PC-9 (cell line): Measurements from ENCODE around the gene RSAD1. TPM values are rescaled to one million over a fixed set of nuclear protein-coding genes. Genes with fewer than 3 reads are reported as not detected.

ENCODE experiments used
- BruUV-seq: library from RNA; stranded (reverse); fragments of 400-500 nt; replicated peaks from 2 replicates; lab custom pipeline; 2021; lab: Mats Ljungman, UMichigan
- CTCF ChIA-PET: fragments of 300-600 bp; sonication (Branson Sonifier 250); formaldehyde crosslinking; loops from one replicate; lab custom pipeline; 2022; ENCODE audit warnings: antibody characterized with exemption; lab: Charles Lee
- POLR2A ChIA-PET: fragments of 300-600 bp; sonication (Branson Sonifier 250); formaldehyde crosslinking; loops from one replicate; lab custom pipeline; 2022; ENCODE audit warnings: antibody characterized with exemption; ENCODE audit not compliant: unreplicated experiment; lab: Charles Lee
- DNase-seq, 2 experiments: peaks; one replicate each; pipeline versions ENCODE4 v3.0.0 to v3.0.0-alpha.2; 2015 to 2022; ENCODE audit warnings: mixed read lengths in 1 of 2
- H2AFZ ChIP-seq: fragments of 200-600 bp; sonication (generic); 2 replicates; pipeline ENCODE4 v1.8.1; 2017; ENCODE audit warnings: antibody characterized with exemption
- H3F3A ChIP-seq: fragments of 200-600 bp; sonication (generic); 2 replicates; pipeline ENCODE4 v1.8.1; 2017; ENCODE audit warnings: antibody characterized with exemption, mild to moderate bottlenecking, low read depth; ENCODE audit not compliant: insufficient read depth
- H3K27ac ChIP-seq: fragments of 200-600 bp; sonication (generic); 2 replicates; pipeline ENCODE4 v1.6.1; 2016; ENCODE audit warnings: mixed run types
- H3K27me3 ChIP-seq: fragments of 200-600 bp; sonication (generic); 2 replicates; pipeline ENCODE4 v1.6.1; 2016; ENCODE audit warnings: low read depth, mixed run types; ENCODE audit not compliant: insufficient read depth
- H3K36me3 ChIP-seq: fragments of 200-600 bp; sonication (generic); 2 replicates; pipeline ENCODE4 v1.6.1; 2016; ENCODE audit warnings: low read depth, mixed run types
- H3K4me1 ChIP-seq: fragments of 200-600 bp; sonication (generic); replicated peaks from 2 replicates; pipeline ENCODE4 v1.6.1; 2016; ENCODE audit warnings: mixed run types; ENCODE audit not compliant: insufficient read depth
- H3K4me2 ChIP-seq: fragments of 200-600 bp; sonication (generic); 2 replicates; pipeline ENCODE4 v1.6.1; 2017; ENCODE audit warnings: mixed run types
- H3K4me3 ChIP-seq: fragments of 200-600 bp; sonication (generic); 2 replicates; pipeline ENCODE4 v1.6.1; 2016; ENCODE audit warnings: mixed run types
- H3K79me2 ChIP-seq: fragments of 200-600 bp; sonication (generic); 2 replicates; pipeline ENCODE4 v1.6.1; 2017; ENCODE audit warnings: low read depth, mixed run types
- H3K9me2 ChIP-seq: fragments of 200-600 bp; sonication (generic); 2 replicates; pipeline ENCODE4 v1.8.1; 2017; ENCODE audit warnings: mild to moderate bottlenecking; ENCODE audit not compliant: insufficient read depth
- H3K9me3 ChIP-seq: fragments of 200-600 bp; sonication (generic); 2 replicates; pipeline ENCODE4 v1.8.1; 2016; ENCODE audit warnings: low read depth; ENCODE audit not compliant: insufficient read depth
- H4K20me1 ChIP-seq: fragments of 200-600 bp; sonication (generic); 2 replicates; pipeline ENCODE4 v1.8.1; 2017; ENCODE audit not compliant: insufficient read depth
- EZH2 ChIP-seq: fragments of 200-600 bp; sonication (generic); IDR thresholded peaks from 2 replicates; pipeline ENCODE4 v1.8.0; 2017; ENCODE audit warnings: antibody characterized with exemption, low read depth
- intact Hi-C: fragments of 100-400 bp; cut with micrococcal nuclease; formaldehyde crosslinking; loops from one replicate; pipeline ENCODE4 v1.10.0; 2022; ENCODE audit not compliant: unreplicated experiment
- total RNA-seq: library from RNA; stranded (reverse); gene quantifications from 2 replicates; pipeline ENCODE4 v1.2.3, GENCODE V29; 2021
- TF ChIP-seq, protein P1 (sequence below): fragments of 200-600 bp; sonication (generic); conservative IDR thresholded peaks from 2 replicates; pipeline ENCODE4 v1.6.1; 2017; ENCODE audit warnings: mixed run types, antibody characterized with exemption, mild to moderate bottlenecking, moderate library complexity

The RSAD1 gene
- total RNA-seq, 1 experiment from 2014 or later, result 15.1 TPM

DNA sequence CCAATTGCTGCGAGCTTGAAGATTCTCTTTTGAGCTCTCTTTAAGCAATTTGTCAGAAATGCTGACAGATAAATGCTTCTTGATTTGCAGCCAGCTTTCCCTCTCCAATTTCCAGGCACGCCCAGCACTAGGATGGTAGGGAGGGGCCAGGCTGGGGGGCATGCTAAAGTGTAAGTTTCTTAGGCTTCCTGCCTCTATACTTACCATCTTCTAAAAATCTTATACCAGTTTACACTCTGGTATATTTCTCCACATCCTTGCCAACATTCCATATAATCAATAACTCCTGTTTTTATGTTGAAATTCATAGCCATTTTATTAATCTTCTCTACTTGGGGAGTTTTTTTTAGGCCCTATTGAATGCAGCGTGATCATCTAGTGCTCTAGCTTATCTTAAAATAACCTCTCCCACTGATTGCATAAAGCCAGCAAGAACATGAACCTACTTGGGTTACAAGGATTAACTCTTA is 35.1 kb upstream of the RSAD1 start:
- H2AFZ ChIP-seq, result no peak overlapping the region
- peaks cover 27% of the 10 kb centered on the region for H3K36me3 ChIP-seq
- peak; percentile 43 to 72 for DNase-seq
- peak overlapping the region; percentile 79 for H3K4me2 ChIP-seq
- TF ChIP-seq EZH2, result no peak
- TF ChIP-seq, protein P1, sequence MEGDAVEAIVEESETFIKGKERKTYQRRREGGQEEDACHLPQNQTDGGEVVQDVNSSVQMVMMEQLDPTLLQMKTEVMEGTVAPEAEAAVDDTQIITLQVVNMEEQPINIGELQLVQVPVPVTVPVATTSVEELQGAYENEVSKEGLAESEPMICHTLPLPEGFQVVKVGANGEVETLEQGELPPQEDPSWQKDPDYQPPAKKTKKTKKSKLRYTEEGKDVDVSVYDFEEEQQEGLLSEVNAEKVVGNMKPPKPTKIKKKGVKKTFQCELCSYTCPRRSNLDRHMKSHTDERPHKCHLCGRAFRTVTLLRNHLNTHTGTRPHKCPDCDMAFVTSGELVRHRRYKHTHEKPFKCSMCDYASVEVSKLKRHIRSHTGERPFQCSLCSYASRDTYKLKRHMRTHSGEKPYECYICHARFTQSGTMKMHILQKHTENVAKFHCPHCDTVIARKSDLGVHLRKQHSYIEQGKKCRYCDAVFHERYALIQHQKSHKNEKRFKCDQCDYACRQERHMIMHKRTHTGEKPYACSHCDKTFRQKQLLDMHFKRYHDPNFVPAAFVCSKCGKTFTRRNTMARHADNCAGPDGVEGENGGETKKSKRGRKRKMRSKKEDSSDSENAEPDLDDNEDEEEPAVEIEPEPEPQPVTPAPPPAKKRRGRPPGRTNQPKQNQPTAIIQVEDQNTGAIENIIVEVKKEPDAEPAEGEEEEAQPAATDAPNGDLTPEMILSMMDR, result no peak; the same call in 1 of the 2 replicates
- intact Hi-C loops, result no loop called here
- H3K9me3 ChIP-seq, result no peaks in the 10 kb centered on the region
- peaks cover 88% of the 10 kb centered on the region for H3K4me1 ChIP-seq
- no peaks in the 10 kb centered on the region for H3K27me3 ChIP-seq
- H3F3A ChIP-seq, result peaks cover 58% of the 10 kb centered on the region
- H4K20me1 ChIP-seq, result no peaks in the 10 kb centered on the region
- POLR2A ChIA-PET, result interaction anchor here (0.6 to 0.8 kb wide), 6 partner anchors 28 to 679 kb away, joined by 3 to 6 read pairs (median 4); no protein-coding TSS in a partner anchor
- H3K27ac ChIP-seq, result peak overlapping the region; percentile 90
- BruUV-seq, result no TSS peak
- H3K79me2 ChIP-seq, result peaks cover 79% of the 10 kb centered on the region
- CTCF ChIA-PET, result interaction anchor here (0.5 to 1.5 kb wide), 3 partner anchors 21 to 170 kb away, joined by 3 to 16 read pairs (median 3); no protein-coding TSS in a partner anchor
- no peaks in the 10 kb centered on the region for H3K9me2 ChIP-seq
- peak overlapping the region; percentile 47 for H3K4me3 ChIP-seq

DNA sequence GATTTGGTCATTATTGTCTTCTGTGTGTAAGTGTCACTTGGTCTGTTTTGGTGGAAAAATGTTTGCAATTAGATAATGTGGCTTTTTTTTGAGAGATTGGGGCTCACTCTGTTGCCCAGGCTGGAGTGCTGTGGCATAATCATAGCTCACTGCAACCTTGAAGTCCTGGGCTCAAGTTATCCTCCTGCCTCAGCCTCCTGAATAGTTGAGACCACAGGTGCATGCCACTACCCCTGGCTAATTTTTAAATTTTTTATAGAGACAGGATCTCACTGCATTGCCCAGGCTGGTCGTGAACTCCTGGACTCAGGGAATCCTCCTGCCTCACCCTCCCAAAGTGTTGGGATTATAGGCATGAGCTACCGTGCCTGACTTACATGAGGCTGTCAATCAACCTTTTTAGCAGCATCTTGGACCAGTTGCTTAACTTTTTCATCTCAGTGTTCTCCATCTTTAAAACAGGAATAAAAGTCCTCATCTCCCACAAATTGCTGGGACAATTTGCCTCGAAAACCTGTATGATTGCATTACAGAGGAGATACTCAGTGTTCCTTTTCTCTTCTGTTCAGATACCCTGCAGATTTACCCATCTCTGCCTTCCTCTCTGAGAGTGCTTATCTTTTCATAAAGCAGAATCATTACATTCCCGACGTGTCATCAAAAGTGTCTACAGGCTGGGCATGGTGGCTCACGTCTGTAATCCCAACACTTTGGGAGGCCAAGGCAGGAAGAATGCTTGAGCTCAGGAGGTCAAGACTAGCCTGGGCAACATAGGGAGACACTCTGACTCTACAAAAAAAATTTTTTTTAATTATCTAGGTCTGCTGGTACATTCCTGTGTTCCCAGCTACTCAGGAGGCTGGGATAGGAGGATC is 33.6 kb upstream of the RSAD1 start:
- H3K9me3 ChIP-seq, result no peaks in the 10 kb centered on the region
- POLR2A ChIA-PET, result interaction anchor here (0.6 to 0.7 kb wide), 2 partner anchors 10 to 183 kb away, joined by 5 to 9 read pairs; no protein-coding TSS in a partner anchor
- intact Hi-C loops, result no loop called here
- peak overlapping the region; percentile 79 for H3K4me2 ChIP-seq
- peaks cover 81% of the 10 kb centered on the region for H3K4me1 ChIP-seq
- TF ChIP-seq, protein P1, result no peak
- TF ChIP-seq EZH2, result no peak
- no peak overlapping the region for H3K4me3 ChIP-seq
- H2AFZ ChIP-seq, result no peak overlapping the region
- H3K27me3 ChIP-seq, result no peaks in the 10 kb centered on the region
- H3F3A ChIP-seq, result peaks cover 50% of the 10 kb centered on the region
- H3K27ac ChIP-seq, result peak overlapping the region; percentile 90; the same call in 1 of the 2 replicates
- peaks cover 27% of the 10 kb centered on the region for H3K36me3 ChIP-seq
- BruUV-seq, result no TSS peak
- CTCF ChIA-PET, result interaction anchor here (0.8 kb wide), 1 partner anchor 508 kb away, joined by 4 read pairs; no protein-coding TSS in a partner anchor
- H3K79me2 ChIP-seq, result peaks cover 80% of the 10 kb centered on the region
- H3K9me2 ChIP-seq, result no peaks in the 10 kb centered on the region
- H4K20me1 ChIP-seq, result no peaks in the 10 kb centered on the region
- DNase-seq, result no peak

DNA sequence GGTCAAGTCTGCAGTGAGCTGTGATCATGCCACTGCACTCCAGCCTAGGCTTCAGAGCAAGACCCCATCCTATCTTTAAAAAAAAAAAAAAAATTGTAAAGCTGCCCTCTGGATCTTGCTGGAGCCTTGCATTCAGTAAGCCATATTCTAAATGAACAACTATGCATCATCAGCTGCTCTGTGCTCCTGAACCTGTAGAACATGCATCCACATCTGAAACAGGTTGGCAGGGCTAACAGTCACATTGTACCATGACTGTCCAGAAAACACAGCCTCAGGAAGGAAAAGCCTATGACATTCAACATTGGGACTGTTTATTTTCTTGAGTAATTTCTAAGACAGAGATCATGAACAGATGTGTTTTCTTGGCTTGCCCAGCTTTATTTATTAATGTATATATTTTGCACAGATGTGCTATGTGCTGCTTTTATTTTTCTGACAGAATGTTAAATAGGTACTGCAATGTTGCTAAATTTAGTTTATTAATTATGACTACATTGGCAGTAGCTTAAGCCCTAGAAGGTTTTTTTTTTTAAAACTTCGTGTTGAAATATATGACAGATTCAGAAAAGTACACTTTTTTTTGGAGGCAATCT is 32.8 kb upstream of the RSAD1 start:
- Histone ChIP-seq H3K27me3 (no peaks in the 10 kb centered on the region), H3K9me3 (no peaks in the 10 kb centered on the region), H3K4me2 (no peak overlapping the region), H2AFZ (no peak overlapping the region), H3K79me2 (peaks cover 84% of the 10 kb centered on the region), H3K4me3 (no peak overlapping the region), H3F3A (peaks cover 50% of the 10 kb centered on the region), H4K20me1 (no peaks in the 10 kb centered on the region), H3K9me2 (no peaks in the 10 kb centered on the region), H3K36me3 (peaks cover 27% of the 10 kb centered on the region), H3K27ac (no peak overlapping the region), H3K4me1 (peaks cover 81% of the 10 kb centered on the region)
- no TSS peak for BruUV-seq
- POLR2A ChIA-PET, result interaction anchor here (0.6 to 0.7 kb wide), 2 partner anchors 11 to 182 kb away, joined by 5 to 9 read pairs; no protein-coding TSS in a partner anchor
- CTCF ChIA-PET, result no interaction called here
- TF ChIP-seq, protein P1, result no peak
- no peak for TF ChIP-seq EZH2
- intact Hi-C loops, result no loop called here
- no peak for DNase-seq
